ENCODE data around the gene HIP1R.

DNA sequence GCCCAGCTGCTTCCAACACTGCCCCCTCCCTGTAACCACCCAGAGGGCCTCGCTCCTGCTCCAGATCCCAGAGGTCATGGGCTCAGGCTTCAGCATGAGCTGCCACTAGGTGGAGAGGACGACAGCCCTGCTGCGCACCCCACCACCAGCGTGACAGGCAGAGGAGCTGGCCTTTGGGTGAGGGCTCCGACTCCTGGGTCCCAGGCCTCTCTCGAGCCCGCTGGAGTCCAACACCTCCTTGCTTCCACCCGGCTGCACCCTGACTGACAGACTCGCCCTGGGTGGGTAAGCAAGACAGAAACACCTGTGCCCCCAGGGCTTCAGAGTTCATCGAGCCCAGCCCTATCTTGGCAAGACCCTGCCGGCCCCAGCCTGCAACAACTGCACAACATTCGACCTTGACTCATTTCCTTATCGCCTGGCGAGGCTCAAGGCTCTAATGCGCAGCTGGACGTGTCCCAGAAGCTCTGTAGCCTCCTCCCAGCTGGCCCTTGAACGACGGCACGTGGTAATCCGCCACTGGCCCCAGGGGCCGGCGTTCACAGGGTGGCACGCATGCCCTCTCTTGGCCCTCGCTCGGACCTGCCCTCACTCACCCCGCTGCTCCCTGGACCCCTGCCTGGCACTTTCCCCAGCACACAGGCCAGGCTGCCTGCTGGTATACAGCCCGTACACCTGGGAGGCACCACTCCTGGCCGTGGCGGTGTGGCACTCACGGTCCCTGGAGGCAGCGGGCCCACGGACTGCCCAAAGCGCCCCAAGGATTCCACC is 32.6 kb downstream of the HIP1R start:
- TF ChIP-seq, protein P1, sequence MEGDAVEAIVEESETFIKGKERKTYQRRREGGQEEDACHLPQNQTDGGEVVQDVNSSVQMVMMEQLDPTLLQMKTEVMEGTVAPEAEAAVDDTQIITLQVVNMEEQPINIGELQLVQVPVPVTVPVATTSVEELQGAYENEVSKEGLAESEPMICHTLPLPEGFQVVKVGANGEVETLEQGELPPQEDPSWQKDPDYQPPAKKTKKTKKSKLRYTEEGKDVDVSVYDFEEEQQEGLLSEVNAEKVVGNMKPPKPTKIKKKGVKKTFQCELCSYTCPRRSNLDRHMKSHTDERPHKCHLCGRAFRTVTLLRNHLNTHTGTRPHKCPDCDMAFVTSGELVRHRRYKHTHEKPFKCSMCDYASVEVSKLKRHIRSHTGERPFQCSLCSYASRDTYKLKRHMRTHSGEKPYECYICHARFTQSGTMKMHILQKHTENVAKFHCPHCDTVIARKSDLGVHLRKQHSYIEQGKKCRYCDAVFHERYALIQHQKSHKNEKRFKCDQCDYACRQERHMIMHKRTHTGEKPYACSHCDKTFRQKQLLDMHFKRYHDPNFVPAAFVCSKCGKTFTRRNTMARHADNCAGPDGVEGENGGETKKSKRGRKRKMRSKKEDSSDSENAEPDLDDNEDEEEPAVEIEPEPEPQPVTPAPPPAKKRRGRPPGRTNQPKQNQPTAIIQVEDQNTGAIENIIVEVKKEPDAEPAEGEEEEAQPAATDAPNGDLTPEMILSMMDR (IDR thresholded peaks at IDR 0.05; ENCODE audit: borderline replicate concordance, extremely low read depth, low read length, poor library complexity, severe bottlenecking), result peak; percentile 40
- TF ChIP-seq EZH2 (IDR thresholded peaks at IDR 0.05; ENCODE audit: borderline replicate concordance, low read depth, low read length, severe bottlenecking), result no peak

Data from DND-41 (cell line).